Daoy (cell line): Measurements from ENCODE around the gene MOB3A. TPM values are rescaled to one million over a fixed set of nuclear protein-coding genes. Genes with fewer than 3 reads are reported as not detected.

Experiments
- DNase-seq: peaks from one replicate; pipeline ENCODE4 v3.0.0-alpha.2; 2015; ENCODE audit warnings: low read depth
- total RNA-seq: library from RNA; depleted of rRNA; stranded (reverse); fragments of >200 nt; shearing (Covaris generic); gene quantifications from 2 replicates; pipeline ENCODE4 v1.2.3, GENCODE V29; 2014

Gene MOB3A
- total RNA-seq, 1 experiment from 2014 or later, result 11.1 TPM

GRCh38 chr19:2059422-2060201 lies 36.5 kb downstream of the MOB3A start:
- peak; percentile 72 for DNase-seq

GRCh38 chr19:2058570-2059421 lies 37.3 kb downstream of the MOB3A start:
- DNase-seq, result no peak

- DNase-seq, result no peak
These were observed 38.3 kb downstream of the MOB3A start for GRCh38 chr19:2057484-2058469.

- no peak for DNase-seq
These were observed 39.3 kb downstream of the MOB3A start for GRCh38 chr19:2056837-2057192.

GRCh38 chr19:2055931-2056836 lies 39.9 kb downstream of the MOB3A start:
- peak; percentile 79 for DNase-seq

GRCh38 chr19:2054763-2055162 lies 41.4 kb downstream of the MOB3A start:
- DNase-seq, result no peak

GRCh38 chr19:2053601-2054389 lies 42.3 kb downstream of the MOB3A start:
- no peak for DNase-seq

- DNase-seq, result no peak
These were observed 44.1 kb downstream of the MOB3A start for GRCh38 chr19:2051773-2052704.

GRCh38 chr19:2050991-2051772 lies 44.9 kb downstream of the MOB3A start, which contains the start of gene MKNK2:
MKNK2 (minus strand) TSS chr19:2051244; CDS start chr19:2050851, 393 bp downstream.
- peak; percentile 92 for DNase-seq

GRCh38 chr19:2050349-2050990 lies 45.7 kb downstream of the MOB3A start:
- no peak for DNase-seq

- DNase-seq, result peak; percentile 64
These were observed 46.3 kb downstream of the MOB3A start for GRCh38 chr19:2049741-2050348.

- DNase-seq, result no peak
These were observed 47.0 kb downstream of the MOB3A start for GRCh38 chr19:2048959-2049740.

GRCh38 chr19:2048104-2048958 lies 47.8 kb downstream of the MOB3A start:
- no peak for DNase-seq

- peak; percentile 62 for DNase-seq
These were observed 48.5 kb downstream of the MOB3A start for GRCh38 chr19:2047449-2048103.

GRCh38 chr19:2047076-2047448 lies 49.1 kb downstream of the MOB3A start:
- DNase-seq, result no peak
